ENCODE measurements around the gene TSPAN3.

DNA sequence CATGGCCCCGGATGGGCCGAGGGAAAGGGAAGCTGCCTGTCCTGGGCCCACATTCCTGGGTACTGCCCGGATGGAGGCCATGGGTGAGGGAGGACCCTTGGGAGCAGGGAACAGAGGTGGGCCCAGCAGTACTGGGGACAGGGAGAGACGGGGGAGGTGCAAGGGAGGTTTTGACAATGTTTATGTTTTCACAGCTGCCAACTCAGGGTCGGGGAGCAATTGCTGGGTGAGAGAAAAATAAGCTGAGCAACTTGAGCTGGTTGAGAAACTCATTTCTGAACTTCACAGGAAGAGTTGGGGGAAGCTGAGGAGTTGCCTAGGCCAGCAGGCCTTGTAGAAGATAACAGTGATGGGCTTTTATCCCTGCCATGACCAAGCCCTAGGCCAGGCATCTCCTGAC is 11.1 kb upstream of the TSPAN3 start:
- TF ChIP-seq, protein P1, sequence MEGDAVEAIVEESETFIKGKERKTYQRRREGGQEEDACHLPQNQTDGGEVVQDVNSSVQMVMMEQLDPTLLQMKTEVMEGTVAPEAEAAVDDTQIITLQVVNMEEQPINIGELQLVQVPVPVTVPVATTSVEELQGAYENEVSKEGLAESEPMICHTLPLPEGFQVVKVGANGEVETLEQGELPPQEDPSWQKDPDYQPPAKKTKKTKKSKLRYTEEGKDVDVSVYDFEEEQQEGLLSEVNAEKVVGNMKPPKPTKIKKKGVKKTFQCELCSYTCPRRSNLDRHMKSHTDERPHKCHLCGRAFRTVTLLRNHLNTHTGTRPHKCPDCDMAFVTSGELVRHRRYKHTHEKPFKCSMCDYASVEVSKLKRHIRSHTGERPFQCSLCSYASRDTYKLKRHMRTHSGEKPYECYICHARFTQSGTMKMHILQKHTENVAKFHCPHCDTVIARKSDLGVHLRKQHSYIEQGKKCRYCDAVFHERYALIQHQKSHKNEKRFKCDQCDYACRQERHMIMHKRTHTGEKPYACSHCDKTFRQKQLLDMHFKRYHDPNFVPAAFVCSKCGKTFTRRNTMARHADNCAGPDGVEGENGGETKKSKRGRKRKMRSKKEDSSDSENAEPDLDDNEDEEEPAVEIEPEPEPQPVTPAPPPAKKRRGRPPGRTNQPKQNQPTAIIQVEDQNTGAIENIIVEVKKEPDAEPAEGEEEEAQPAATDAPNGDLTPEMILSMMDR (IDR thresholded peaks at IDR 0.05), result no peak
- TF ChIP-seq POLR2A (IDR thresholded peaks at IDR 0.05) (no peak), POLR2AphosphoS5 (IDR thresholded peaks at IDR 0.05; ENCODE audit: insufficient read depth in 1 of 2, low read depth in 1 of 2) (no peak)

Data from vagina (tissue), 2 donors.